HepG2 (cell line): ENCODE results near the gene EFCAB11. TPM values are rescaled to one million over a fixed set of nuclear protein-coding genes. Genes with fewer than 3 reads are reported as not detected.

Experiments used
- BRD4 ChIP-seq: sonication (generic); formaldehyde crosslinking; IDR thresholded peaks from 2 replicates; pipeline ENCODE4 v1.4.0; 2020; ENCODE audit warnings: missing genetic modification reagents
- DMAP1 ChIP-seq: IDR thresholded peaks from 2 replicates; pipeline ENCODE4 v1.6.1; 2016
- ELF4 ChIP-seq: sonication (generic); formaldehyde crosslinking; IDR thresholded peaks from 2 replicates; pipeline ENCODE4 v1.5.0; 2020; ENCODE audit warnings: missing genetic modification reagents, mild to moderate bottlenecking, moderate library complexity, borderline replicate concordance
- GABPB1 ChIP-seq: IDR thresholded peaks from 2 replicates; pipeline ENCODE4 v1.6.1; 2016; ENCODE audit warnings: mild to moderate bottlenecking, missing genetic modification reagents, moderate library complexity, missing compliant biosample characterization
- HMG20A ChIP-seq: IDR thresholded peaks from 2 replicates; pipeline ENCODE4 v1.6.1; 2016; ENCODE audit warnings: borderline replicate concordance
- JUN ChIP-seq: sonication (generic); formaldehyde crosslinking; IDR thresholded peaks from 2 replicates; pipeline ENCODE4 v1.4.0; 2020; ENCODE audit warnings: mild to moderate bottlenecking, missing genetic modification reagents
- JUNB ChIP-seq: sonication (generic); formaldehyde crosslinking; IDR thresholded peaks from 2 replicates; pipeline ENCODE4 v1.8.0; 2022; ENCODE audit warnings: missing genetic modification reagents, mild to moderate bottlenecking, borderline replicate concordance
- NFE2 ChIP-seq: sonication (generic); formaldehyde crosslinking; IDR thresholded peaks from 2 replicates; pipeline ENCODE4 v1.4.0; 2020; ENCODE audit warnings: missing genetic modification reagents
- NFKB2 ChIP-seq: sonication (generic); formaldehyde crosslinking; IDR thresholded peaks from 2 replicates; pipeline ENCODE4 v1.4.0; 2020; ENCODE audit warnings: missing genetic modification reagents, borderline replicate concordance
- PAWR ChIP-seq: sonication (generic); formaldehyde crosslinking; IDR thresholded peaks from 2 replicates; pipeline ENCODE4 v1.4.0; 2020; ENCODE audit warnings: missing genetic modification reagents, mild to moderate bottlenecking, borderline replicate concordance
- PAX8 ChIP-seq: sonication (generic); formaldehyde crosslinking; IDR thresholded peaks from 2 replicates; pipeline ENCODE4 v1.8.0; 2022; ENCODE audit warnings: mild to moderate bottlenecking, missing genetic modification reagents, borderline replicate concordance
- SALL2 ChIP-seq: sonication (generic); formaldehyde crosslinking; IDR thresholded peaks from 2 replicates; pipeline ENCODE4 v1.8.1; 2023; ENCODE audit warnings: mild to moderate bottlenecking, missing genetic modification reagents, inconsistent platforms
- SOX13 ChIP-seq, 3 experiments: fragments of 450-650 bp in 1 of 3; sonication (generic) in 1 of 3; formaldehyde crosslinking in 1 of 3; IDR thresholded peaks in 2 of 3; conservative IDR thresholded peaks in 1 of 3; 2 replicates each; pipeline versions ENCODE4 v1.5.0 to v1.6.1; 2016 to 2020; ENCODE audit warnings: antibody characterized with exemption in 1 of 3, mild to moderate bottlenecking in 1 of 3, missing compliant biosample characterization in 1 of 3, missing genetic modification reagents in 1 of 3, moderate library complexity in 1 of 3
- SOX6 ChIP-seq, 2 experiments: fragments of 450-650 bp in 1 of 2; sonication (generic) in 1 of 2; formaldehyde crosslinking in 1 of 2; IDR thresholded peaks; 2 replicates each; pipeline versions ENCODE4 v1.4.0 to v1.6.1; 2017 to 2020; ENCODE audit warnings: antibody characterized with exemption in 1 of 2, mild to moderate bottlenecking in 1 of 2, missing genetic modification reagents in 1 of 2
- SRY ChIP-seq: sonication (generic); formaldehyde crosslinking; IDR thresholded peaks from 2 replicates; pipeline ENCODE4 v1.8.0; 2022; ENCODE audit warnings: mild to moderate bottlenecking, missing genetic modification reagents
- TBX2 ChIP-seq: sonication (generic); formaldehyde crosslinking; IDR thresholded peaks from 2 replicates; pipeline ENCODE4 v1.5.0; 2020; ENCODE audit warnings: missing genetic modification reagents, mild to moderate bottlenecking, borderline replicate concordance
- ZFY ChIP-seq: sonication (generic); formaldehyde crosslinking; IDR thresholded peaks from 2 replicates; pipeline ENCODE4 v1.4.0; 2020; ENCODE audit warnings: missing genetic modification reagents
- ZNF160 ChIP-seq: sonication (generic); formaldehyde crosslinking; IDR thresholded peaks from 2 replicates; pipeline ENCODE4 v1.8.0; 2022; ENCODE audit warnings: mild to moderate bottlenecking, inconsistent platforms, missing genetic modification reagents
- ZNF34 ChIP-seq: sonication (generic); formaldehyde crosslinking; IDR thresholded peaks from 2 replicates; pipeline ENCODE4 v1.4.0; 2020; ENCODE audit warnings: mild to moderate bottlenecking, missing genetic modification reagents, borderline replicate concordance
- ZNF768 ChIP-seq: sonication (generic); formaldehyde crosslinking; IDR thresholded peaks from 2 replicates; pipeline ENCODE4 v1.4.0; 2020; ENCODE audit warnings: missing genetic modification reagents
- ZNF816 ChIP-seq: sonication (generic); formaldehyde crosslinking; IDR thresholded peaks from 2 replicates; pipeline ENCODE4 v1.8.0; 2022; ENCODE audit warnings: missing genetic modification reagents, mild to moderate bottlenecking, borderline replicate concordance
- polyA plus RNA-seq, 8 experiments: library from polyadenylated mRNA; depleted of rRNA in 3 of 8; stranded (reverse) in 7 of 8; unstranded in 1 of 8; fragments of >200 nt; fragmentation: Illumina TruSeq in 4 of 8; extraction: Trizol in 4 of 8; gene quantifications; 2 replicates each; pipeline versions ENCODE4 v1.2.1 to v1.2.3, GENCODE V29; 2011 to 2016; ENCODE audit warnings: low read depth in 4 of 8, missing spikeins in 1 of 8, mixed read lengths in 1 of 8; ENCODE audit not compliant: insufficient read depth in 1 of 8
- total RNA-seq, 5 experiments: library from RNA; depleted of rRNA; stranded (reverse); fragments of >200 nt; fragmentation: Illumina TruSeq; extraction: Trizol; gene quantifications; 2 replicates each; pipeline ENCODE4 v1.2.3, GENCODE V29; 2016; ENCODE audit warnings: low read depth in 1 of 5
- TF ChIP-seq, protein P1 (sequence below), 2 experiments: sonication (generic) in 1 of 2; formaldehyde crosslinking in 1 of 2; IDR thresholded peaks; 2 replicates each; pipeline versions ENCODE4 v1.5.1 to v1.6.1; 2011 to 2020; ENCODE audit warnings: borderline replicate concordance in 1 of 2, low read depth in 1 of 2, low read length in 1 of 2, mild to moderate bottlenecking in 1 of 2, missing genetic modification reagents in 1 of 2, moderate library complexity in 1 of 2
- TF ChIP-seq, protein P2 (sequence below): sonication (generic); formaldehyde crosslinking; IDR thresholded peaks from 2 replicates; pipeline ENCODE4 v1.5.0; 2020; ENCODE audit warnings: mild to moderate bottlenecking, missing genetic modification reagents

The EFCAB11 gene
- total and polyA plus RNA-seq, 2 of the 13 experiments (the other 11 are each of a cell fraction or from before 2014, with no cell fraction given), result 8.2 to 31.5 TPM

DNA sequence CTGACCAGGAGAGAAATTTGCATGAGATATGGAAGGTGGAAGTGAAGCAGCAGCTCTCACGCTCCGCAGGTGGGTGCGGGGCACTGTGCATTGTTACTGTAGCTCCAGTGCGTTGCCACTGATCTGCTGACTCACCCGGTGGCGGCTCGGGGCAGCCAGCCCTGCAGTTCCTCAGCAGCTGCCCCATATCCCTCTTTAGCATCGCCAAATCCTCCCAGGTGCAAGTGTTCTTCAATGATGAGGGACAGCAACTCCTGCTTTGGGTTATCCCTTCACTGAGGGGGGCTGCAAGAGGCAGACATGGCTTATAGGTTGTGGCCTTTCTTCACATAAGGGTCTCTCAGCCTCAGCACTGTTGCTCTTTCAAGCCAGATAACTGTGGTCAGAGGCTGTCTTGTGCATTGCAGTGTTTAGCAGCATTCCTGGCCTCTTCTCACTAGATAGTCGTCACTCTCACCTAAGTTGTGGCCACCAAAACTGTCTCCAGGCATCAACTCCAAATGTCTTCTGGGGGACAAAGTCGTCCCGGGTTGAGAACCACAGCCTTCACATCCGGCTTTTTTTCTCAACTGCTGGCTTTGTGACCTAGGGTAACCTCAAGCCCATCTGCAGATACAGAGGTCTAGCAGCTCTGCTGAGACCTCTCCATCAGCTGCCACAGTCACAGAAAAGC lies 180.8 kb downstream of the EFCAB11 start (continued):
- TF ChIP-seq SOX13 (IDR thresholded peaks at IDR 0.05), result no peak
- 0 out of 4 replicates have a peak, but pooled peaks of 1 of the 2 experiments have one; percentile 9 for TF ChIP-seq SOX13 (CRISPR knock-in tag; conservative IDR thresholded peaks at IDR 0.05 in 1 of 2, IDR thresholded peaks at IDR 0.05 in 1 of 2)
- TF ChIP-seq, protein P1, sequence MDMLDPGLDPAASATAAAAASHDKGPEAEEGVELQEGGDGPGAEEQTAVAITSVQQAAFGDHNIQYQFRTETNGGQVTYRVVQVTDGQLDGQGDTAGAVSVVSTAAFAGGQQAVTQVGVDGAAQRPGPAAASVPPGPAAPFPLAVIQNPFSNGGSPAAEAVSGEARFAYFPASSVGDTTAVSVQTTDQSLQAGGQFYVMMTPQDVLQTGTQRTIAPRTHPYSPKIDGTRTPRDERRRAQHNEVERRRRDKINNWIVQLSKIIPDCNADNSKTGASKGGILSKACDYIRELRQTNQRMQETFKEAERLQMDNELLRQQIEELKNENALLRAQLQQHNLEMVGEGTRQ (IDR thresholded peaks at IDR 0.05; ENCODE audit: low read depth, low read length), result no peak
- TF ChIP-seq, protein P1 (CRISPR knock-in tag; IDR thresholded peaks at IDR 0.05; ENCODE audit: borderline replicate concordance), result no peak
- 0 out of 2 replicates have a peak, but pooled peaks have one; percentile 24 for TF ChIP-seq SALL2 (CRISPR knock-in tag)
- no peak for TF ChIP-seq SOX6 (IDR thresholded peaks at IDR 0.05)
- TF ChIP-seq SOX6 (CRISPR knock-in tag; IDR thresholded peaks at IDR 0.05), result peak; percentile 53
- peak; percentile 54; the same call in 1 of the 2 replicates for TF ChIP-seq PAX8 (CRISPR knock-in tag)
- TF ChIP-seq ELF4 (CRISPR knock-in tag), result no peak
- peak; percentile 50; the same call in 1 of the 2 replicates for TF ChIP-seq ZNF768
- TF ChIP-seq, protein P2, sequence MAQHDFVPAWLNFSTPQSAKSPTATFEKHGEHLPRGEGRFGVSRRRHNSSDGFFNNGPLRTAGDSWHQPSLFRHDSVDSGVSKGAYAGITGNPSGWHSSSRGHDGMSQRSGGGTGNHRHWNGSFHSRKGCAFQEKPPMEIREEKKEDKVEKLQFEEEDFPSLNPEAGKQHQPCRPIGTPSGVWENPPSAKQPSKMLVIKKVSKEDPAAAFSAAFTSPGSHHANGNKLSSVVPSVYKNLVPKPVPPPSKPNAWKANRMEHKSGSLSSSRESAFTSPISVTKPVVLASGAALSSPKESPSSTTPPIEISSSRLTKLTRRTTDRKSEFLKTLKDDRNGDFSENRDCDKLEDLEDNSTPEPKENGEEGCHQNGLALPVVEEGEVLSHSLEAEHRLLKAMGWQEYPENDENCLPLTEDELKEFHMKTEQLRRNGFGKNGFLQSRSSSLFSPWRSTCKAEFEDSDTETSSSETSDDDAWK (CRISPR knock-in tag), result no peak
- TF ChIP-seq HMG20A (CRISPR knock-in tag), result peak; percentile 31; the same call in 1 of the 2 replicates
- peak; percentile 54; the same call in 1 of the 2 replicates for TF ChIP-seq BRD4 (CRISPR knock-in tag)
- no peak for TF ChIP-seq ZNF816 (CRISPR knock-in tag)
- TF ChIP-seq TBX2, result peak; percentile 27; the same call in 1 of the 2 replicates
- 0 out of 2 replicates have a peak, but pooled peaks have one; percentile 57 for TF ChIP-seq ZNF160
- no peak for TF ChIP-seq ZNF34 (CRISPR knock-in tag)
- peak; percentile 56; the same call in 1 of the 2 replicates for TF ChIP-seq NFKB2 (CRISPR knock-in tag)
- no peak; the same call in 1 of the 2 replicates for TF ChIP-seq SRY (CRISPR knock-in tag)
- peak; percentile 98 for TF ChIP-seq NFE2 (CRISPR knock-in tag)
- 0 out of 2 replicates have a peak, but pooled peaks have one; percentile 14 for TF ChIP-seq JUN (CRISPR knock-in tag)
- peak; percentile 21; the same call in 1 of the 2 replicates for TF ChIP-seq GABPB1
- TF ChIP-seq DMAP1 (CRISPR knock-in tag), result peak; percentile 16; the same call in 1 of the 2 replicates
- TF ChIP-seq ZFY, result peak; percentile 44; the same call in 1 of the 2 replicates
- TF ChIP-seq PAWR (CRISPR knock-in tag), result 0 out of 2 replicates have a peak, but pooled peaks have one; percentile 10
- TF ChIP-seq JUNB (CRISPR knock-in tag), result no peak
